HG03457 (cell line): ENCODE results near the gene NGFR.

Experiments
- ATAC-seq: cut with Tn5 transposase; IDR thresholded peaks from one replicate; pipeline ENCODE4 v1.9.1; 2021; ENCODE audit warnings: moderate number of reproducible peaks; ENCODE audit not compliant: unreplicated experiment

Gene NGFR

DNA sequence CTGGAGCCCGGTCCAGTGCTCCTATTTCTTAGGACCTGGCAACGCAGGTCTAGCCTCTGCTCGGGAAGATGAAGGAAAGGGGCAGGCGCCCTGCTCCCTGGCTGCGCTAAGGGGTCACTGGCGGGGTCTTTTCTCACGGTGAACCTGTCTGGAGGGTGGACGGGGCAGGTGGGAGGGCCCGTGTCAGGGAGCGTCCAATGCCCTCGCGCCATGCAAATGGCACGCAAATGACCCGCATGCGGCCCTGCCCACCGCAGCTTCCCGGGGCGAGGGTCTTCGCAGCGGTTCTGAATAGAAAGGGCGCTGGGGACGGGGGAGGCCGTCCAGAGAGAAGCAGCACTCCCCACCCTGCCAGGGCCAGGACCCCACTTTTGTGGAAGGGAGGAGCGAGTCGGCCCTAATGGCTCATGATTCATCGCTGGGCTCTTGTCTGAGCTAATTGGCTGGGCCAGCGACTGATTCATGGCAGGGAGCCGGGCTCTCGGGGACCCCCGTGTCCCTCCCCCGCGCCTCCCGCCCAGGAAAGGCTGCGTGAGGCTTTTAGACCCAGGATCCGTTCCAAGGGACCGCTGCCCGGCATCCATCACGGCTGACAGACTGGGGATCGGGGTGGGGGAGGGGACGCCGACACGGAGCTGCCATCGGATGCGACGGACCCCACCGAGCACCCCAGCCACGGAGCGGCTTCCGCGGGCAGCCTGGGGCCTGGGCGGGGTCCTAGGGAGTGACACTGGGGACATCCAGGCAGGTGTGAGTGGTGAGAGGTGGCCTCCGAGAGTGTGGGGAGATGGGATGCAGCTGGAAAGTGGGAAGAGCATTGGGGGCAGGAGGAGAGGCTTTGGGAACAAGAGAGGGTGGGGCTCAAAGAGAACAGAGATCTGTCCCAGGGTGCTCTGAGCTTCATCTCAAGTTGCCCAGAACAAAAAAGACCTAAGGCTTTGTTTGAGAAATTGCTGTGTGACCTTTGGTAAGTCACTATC lies 25.0 kb upstream of the NGFR start:
- no peak for ATAC-seq

DNA sequence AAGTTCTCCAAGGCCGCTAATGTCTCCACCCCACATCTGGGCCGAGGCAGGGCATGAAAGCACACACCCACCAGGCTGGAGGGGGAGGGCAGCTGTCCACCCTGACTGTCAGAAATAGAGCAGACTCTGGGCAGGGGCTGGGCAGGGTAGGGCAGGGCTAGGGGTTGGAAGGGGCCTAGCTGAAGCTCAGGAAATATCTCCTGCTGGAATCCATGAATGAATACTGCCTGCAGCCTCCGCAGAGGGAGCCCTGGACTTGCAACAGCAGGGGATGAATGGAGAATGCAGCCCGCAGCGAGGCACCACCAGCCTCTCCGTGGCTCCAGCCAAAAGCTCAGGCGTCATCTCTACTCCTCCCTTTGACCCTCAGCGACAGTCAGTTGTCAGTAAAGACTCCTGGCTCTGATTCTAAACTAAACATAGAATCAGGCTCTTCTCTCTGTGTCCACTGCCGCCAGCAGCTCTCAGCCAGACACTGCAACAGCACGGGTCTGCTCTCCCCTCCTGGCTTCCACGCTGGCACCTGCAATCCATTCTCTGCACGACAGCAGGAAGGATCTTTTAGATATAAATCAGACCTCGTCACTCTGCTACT lies 23.9 kb upstream of the NGFR start:
- no peak for ATAC-seq

DNA sequence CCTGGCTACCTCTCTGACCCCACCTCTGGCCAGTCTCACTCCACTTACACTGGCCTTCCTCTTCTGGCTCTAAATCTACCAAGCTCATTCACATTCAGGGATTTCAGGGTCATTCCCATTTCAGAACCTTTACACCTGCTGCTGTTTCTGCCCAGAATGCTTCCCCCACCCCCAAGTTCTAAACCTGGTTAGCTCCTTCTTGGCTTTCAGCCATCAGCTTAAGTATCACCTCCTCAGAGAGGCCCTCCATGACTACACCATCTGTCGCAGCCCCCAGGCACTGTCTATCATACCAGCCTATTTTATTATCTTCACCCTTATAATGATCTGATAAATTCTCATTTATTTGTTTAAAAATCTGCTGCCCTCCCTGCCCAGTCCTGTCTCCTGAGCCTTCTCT lies 23.3 kb upstream of the NGFR start:
- ATAC-seq: no peak

DNA sequence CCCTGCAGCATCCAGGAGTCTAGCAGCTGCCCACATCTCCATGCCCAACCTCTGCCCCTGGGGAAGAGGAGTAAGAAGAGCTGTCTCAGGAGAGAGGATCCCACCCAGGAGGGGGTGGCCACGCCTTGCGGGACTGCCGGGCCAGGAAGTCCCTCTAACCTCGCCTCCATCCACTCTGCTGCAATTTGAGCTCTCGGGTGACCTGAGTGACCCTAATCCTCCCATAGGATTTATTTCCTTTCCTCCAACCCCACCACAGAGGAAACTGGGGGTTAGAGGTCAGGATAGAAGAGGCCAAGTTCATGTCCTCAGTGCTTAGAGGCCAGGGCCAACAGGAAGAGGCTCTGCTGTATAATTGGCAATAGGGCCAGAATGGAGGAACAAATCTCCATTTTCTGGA lies 22.6 kb upstream of the NGFR start:
- no peak for ATAC-seq

DNA sequence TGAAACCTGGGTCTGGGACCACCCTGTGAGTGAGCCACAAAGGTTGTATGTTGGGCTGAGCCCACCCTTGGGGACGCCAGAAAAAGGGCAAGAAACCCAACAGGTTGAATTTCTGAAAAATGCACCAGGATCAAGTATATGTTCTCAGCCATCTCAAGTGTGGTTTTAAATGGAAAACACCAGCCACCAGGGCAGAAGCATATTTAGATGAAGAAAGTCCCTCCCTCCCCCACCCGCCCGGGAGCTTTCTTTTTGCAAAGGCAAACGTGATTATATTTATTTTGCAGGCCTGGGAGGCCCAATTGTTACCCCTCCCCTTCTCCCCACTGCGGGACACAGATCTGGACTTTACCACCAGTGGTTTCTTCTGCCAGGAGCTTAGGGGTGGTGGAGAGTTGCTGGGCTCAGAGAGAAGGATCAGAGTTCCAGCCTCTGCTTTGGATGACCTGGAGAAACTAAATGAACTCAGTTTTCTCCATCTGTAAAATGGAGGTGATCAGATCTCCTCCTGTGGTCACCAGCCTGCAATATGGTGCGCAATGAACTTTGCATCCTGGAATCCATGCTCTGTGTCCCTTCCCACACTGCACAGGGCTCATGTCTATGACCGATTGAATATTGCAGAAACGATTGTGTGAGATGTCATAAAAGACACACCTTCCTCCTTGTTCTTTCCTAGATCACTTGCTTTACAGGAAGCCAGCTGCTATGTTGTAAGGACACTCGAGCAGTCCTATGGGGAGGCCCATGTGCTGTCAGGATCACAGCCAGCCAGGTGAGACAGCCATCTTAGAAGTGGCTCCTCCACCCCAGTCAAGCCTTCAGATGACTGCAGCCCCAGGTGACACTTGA lies 21.0 kb upstream of the NGFR start:
- ATAC-seq: no peak

DNA sequence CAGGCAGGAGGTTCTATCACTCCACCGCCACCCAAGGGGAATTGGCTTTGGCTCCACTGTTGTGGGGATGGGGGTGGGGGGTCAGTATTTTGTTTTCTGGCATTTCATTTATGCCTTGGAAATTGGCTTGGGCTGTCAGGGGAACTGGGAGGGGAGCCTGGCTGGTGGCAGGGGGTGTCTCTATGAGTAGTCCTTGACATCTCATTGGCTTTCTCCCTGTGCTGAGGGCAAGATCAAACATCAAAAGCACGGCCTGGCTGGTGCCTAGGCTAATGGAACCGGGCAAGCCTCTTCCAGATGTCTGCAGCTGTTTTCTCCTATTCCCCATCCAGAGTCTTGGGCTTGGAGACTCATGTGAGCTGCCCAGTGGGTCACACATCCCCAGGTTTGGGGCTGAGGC lies 17.4 kb upstream of the NGFR start:
- ATAC-seq: no peak

DNA sequence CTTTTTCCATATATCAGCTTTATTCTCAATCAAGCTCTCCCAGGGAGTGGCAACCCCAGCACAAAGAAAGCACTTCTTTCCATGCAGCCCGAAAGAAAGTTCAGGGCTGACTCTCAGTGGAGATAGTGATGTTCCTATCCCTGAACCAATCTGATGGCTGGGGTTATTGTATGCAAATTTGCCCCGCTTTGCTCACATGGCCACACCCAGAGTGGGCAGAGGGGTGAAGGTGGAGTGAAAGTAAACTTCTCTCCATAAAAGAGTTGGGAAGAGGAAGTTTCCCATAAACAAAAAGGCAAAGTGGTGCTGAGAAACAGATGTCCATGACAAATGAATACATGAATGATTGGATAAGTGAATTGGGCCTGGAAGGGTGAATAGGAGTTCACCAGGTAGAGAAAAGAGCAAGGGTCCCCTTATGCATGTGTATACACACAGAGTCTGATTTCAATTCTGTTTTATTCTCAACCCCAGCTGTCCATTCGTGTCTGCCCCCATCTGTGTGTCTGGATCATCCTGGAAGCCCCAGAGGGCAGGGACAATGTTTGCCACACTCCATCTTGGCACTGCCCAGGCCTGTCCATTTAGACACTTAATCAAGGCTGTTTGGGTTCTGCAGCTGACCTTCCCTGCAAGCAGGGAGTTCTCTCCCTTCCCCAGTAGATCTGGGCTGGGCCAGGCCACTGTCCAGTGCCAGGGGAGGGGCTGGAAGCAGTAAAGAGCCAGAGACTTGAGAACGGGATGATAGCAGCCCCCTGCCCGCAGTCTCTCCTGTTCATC lies 14.1 kb upstream of the NGFR start:
- ATAC-seq: no peak

DNA sequence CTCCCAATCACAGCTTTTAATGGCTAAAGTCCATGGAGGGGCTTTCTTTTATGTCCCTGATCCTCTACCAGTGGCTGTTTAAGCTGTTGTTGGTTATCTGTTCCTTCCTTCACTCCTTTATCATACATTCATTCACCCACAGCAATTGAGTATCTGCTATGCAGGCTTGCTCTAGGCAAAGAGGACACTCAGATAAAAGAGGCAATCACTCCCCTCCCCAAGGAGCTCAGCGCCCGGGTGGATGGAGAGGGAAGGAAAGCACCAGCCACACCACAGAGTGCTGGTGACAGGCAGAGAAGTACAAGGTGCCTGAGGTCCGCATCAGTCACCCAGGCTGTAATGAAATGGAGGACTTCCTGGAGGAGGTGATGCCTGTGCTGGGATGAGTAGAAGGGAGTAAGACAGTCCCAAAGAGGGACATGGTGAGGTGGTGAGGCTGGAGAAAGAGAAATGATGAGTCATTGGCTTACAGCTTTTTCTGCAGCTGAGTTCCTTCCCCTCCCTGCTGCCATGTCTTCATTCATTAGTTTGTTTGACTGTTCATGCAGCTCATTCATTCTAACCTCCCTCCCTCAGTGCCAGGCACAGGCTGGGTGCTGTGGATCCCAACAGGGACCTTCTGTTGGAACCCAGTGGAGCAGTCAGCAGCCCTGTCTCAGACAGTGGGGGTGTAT lies 12.8 kb upstream of the NGFR start:
- ATAC-seq: no peak

DNA sequence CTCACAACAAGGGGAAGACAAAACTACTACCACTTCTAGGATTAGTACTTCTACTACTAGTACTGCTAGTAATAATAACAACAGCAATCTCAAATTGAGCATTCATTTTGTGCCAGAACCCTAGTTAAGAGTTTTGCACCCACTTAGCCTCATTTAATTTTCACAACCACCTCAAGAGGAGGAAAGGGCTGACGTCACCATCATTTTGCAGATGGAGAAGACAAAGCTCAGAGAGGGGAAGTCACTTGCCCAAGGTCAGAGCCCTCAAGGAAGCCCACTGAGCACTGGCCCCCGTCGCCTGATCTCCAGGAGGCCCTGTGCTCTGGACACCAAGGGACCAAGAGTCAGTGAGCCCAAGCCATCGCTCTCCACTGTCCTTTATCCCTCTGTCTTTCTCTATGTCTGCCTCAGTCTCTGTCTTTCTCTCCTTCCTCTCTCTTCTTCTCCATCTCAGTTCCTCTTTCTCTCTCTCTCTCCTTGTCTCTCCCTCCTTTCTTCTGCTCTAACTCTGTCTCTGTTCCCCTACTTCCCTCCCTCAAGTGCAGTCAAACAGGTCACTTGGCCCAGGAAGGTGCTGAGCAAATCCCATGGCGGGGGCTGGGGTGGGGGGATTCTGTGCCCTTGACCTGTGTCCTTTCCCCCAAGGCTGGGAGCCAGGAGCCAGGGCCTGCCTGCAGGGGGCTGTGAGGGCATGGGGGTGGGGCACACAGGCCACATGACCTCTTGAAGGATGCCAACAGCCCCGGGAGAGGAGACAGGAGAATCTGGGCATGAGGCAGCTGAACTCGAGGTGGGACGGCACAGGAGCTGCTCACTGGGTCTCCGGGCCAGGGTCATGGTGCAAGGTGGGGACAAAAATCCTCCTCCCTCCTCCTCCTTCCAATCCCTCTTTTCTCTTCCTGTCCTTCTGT lies 11.2 kb upstream of the NGFR start:
- ATAC-seq: no peak

DNA sequence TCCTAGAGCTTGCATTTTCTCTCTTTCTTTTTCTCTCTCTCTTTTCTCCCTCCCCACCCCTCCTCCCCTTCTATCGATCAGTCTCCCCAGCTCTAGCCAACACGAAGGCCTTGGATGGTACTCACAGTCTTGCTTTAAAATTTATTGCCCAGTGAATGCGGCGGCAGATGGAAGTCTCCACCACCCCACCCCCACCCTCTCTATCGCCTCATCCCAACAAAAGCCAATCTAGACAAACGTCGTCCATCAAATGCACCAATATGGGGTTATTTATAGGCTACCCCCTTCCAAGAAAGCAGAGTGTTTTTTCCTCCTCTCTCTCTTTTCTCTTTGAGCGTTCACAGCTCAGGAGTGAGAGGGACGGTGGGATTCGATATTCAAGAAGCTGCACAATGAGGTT lies 10.5 kb upstream of the NGFR start:
- ATAC-seq: no peak

DNA sequence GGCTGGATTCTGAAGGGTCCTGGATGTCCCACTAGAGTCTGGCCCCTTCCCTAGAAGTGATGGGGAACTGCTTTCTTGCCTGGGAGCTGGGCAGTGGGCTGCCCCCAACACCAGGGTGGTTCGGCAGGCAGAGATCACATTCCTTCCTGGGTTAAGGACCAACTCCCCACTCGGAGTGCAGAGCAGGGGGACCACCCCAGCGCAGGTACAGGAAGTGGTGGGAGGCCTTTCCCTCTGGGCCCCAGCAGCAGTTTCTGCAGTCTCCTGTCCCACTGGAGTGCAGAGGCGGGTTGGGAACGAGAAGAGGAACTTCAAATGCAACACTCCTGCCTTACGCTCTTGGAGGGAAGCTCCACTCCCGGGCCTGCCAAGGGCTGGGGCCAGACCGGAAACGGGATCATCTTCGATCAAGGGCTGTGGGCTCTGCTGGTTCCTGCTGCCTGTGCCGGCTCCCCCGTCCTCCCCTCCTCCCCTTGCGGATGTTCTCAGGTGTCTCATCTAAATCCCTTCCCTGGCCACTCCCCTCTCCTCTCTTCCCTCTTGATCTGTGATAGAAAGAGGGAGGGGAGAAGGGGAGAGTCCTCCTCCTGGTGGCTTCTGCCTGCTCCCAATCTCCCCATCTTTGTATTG lies 9.0 kb upstream of the NGFR start:
- no peak for ATAC-seq

DNA sequence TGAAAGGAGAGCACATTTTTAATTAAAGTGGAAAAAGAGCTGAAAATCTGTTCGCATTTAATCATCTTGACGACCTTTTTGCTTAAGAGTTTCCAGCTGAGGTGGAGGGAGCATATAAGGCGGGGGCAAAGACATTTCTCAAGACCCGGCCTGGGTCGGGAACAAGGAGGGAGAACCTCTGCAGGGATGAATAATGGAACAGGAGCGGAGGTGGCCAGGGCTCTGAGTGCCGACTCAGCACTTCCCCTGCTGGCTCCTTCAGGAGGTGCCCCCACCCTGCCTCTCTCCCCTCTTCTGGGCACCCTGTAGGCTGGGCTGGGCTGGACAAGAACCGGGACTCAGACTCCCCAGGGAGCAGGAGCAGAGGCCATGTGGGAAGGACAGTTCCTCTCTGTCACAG lies 7.9 kb upstream of the NGFR start:
- ATAC-seq: no peak

DNA sequence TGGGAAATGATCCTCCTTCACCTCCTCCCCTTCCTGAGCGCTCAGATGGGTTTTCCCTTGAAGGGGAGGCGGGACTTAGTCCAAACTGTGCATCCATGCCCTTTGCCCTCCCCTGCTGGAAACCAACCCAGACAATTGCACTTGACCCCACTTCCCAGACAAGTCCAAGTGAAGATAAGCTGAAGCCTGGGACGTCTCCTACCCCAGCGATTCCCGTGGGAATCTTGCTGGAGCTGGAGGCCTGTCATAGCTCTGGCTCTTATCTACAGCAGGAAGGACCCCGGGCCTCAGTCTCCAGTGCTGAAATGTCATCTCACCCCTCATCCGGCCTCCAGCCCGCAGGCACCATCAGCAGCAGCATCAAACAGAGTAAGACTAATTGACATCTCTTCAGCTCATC lies 6.5 kb upstream of the NGFR start:
- no peak for ATAC-seq

DNA sequence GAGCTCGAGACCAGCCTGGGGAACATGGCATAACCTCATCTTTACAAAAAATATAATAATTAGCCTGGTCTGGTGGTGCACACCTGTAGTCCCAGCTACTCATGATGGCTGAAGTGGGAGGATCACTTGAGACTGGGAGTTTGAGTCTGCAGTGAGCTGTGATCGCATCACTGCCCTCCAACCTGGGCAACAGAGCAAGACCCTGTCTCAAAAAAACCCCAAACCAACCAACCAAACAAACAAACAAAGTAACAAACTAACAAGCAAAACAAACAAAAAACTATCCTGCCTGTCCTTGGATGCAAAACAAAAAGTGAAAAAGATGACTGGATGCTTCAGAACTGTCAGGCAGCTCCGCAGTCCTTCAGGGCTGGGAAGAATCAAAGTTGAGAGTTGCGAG lies 5.7 kb upstream of the NGFR start:
- no peak for ATAC-seq

DNA sequence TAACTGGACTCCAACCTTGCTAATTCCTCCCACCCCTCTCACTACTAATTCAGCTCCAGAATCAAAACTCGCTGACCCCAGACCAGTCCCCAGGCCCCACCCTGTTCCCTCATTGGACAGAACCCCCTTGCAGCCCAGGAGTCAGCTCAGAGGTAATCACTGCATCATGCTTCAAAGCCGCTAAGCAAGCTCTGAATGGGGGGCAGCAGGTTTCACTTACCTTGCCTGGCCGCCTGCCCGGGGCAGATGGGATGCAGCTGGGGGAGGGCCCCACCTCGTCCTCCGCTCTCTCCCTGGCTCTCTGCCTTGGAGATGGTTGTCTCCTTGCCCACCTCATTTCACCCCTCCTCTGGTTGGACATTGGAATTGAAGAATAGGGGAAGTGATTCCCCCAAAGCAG lies 4.8 kb upstream of the NGFR start:
- ATAC-seq: no peak

DNA sequence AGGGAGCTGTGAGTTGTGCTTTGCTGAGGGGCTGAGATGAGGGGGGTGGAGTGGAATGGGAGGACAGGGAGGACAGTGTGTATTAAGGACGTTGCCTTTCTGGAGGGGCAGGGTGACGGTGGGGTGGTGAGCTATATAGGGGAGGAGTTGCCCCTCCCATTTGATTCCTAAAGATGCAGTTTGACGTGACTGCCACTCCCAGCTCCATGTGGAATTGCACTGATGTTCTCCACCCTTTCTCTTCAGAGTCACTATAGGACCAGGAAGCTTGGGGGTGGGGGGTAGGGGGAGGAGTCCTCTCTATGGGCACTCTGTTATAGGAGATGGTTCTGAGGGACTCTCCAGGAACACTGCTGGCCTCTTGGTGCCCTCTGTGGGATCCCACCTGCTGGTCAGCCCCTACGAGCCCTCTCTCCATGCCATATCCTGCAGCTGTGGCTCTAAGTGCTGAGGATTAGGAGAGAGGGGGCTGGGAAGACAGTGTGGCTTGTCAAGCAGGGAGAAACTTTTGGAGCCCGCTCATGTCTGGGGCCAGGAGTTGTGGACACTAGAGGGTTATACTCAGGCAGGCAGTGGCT lies 3.8 kb upstream of the NGFR start:
- no peak for ATAC-seq

DNA sequence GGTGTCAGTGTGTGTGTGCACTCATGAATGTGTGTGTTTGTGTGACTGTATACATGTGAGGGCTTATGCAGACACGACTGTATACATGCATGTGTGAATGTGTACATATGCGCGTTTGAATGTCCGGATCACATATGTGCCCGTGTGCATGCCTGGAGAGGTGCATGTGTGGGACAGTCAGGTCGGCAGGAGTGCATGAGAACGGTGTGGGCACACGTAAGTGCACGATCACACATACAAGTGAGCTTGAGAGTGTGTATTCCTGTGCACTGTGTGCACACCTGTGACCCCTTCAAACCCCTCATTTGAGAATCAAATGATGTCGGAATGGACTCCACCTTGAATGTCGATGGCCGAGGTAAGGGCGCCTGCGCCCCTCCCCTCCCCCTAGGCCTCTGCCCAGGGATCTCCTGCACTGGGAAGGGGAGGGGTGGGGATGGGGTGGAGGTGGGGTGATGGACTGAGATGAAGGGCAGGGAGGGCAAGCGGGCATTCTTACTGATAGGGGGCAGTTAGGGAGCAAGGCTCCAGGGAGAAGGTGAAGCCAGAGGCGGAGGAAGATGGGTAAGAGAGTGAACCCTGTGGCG lies 601 bp upstream of the NGFR start:
- ATAC-seq: no peak

DNA sequence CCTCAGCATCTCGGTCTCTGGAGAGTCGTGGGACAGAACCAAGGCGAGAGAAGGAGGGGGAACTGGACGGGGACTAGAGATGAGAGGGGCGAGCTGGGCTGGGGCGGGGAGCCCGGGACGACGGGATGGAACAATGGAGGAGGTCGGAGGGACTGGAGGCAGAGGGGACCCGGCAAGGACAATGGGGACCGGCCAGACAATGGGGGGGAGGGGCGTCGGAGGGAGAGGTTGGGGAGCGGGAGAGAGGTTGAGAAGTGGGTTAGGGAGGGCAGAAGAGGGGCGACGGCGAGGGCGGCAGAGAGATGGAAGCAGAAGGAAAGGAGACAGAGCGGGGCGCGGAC lies 719 bp downstream of the NGFR start:
- no peak for ATAC-seq
